Endothelial cell of umbilical vein (primary cell): ENCODE results near the gene TXNRD1. TPM values are rescaled to one million over a fixed set of nuclear protein-coding genes. Genes with fewer than 3 reads are reported as not detected.

Experiments used
- BruUV-seq: library from RNA; stranded (reverse); fragments of 400-500 nt; replicated peaks from 2 replicates; lab custom pipeline; 2021; lab: Mats Ljungman, UMichigan
- CTCF ChIA-PET: fragments of 300-600, 350-600 bp; sonication (Branson Sonifier 250); formaldehyde crosslinking; loops from one replicate; lab custom pipeline; 2021; ENCODE audit warnings: antibody characterized with exemption, inconsistent platforms; lab: Charles Lee
- POLR2A ChIA-PET: fragments of 300-600, 350-600 bp; sonication (Branson Sonifier 250); formaldehyde crosslinking; loops from one replicate; lab custom pipeline; 2021; ENCODE audit warnings: antibody characterized with exemption, inconsistent platforms; lab: Charles Lee
- DNase-seq: peaks from one replicate; pipeline ENCODE4 v3.0.0-alpha.2; 2011; ENCODE audit warnings: low read depth, low spot score
- FAIRE-seq: peaks from 2 replicates; lab custom pipeline; 2011; peaks lifted over from hg19 to GRCh38; lab: Jason Lieb, UNC
- H2AFZ ChIP-seq: 2 replicates; pipeline ENCODE4 v1.6.0; 2012; ENCODE audit warnings: low read depth, low read length, control low read depth, inconsistent platforms
- H3K27ac ChIP-seq: 2 replicates; pipeline ENCODE4 v1.5.1; 2011; ENCODE audit warnings: low read depth, mild to moderate bottlenecking, control low read depth, low read length, moderate library complexity; ENCODE audit not compliant: insufficient read depth
- H3K27me3 ChIP-seq, 2 experiments: 2 replicates each; pipeline versions ENCODE4 v1.6.0 to v1.6.1; 2011; ENCODE audit warnings: low read length in 2 of 2, mixed read lengths in 1 of 2; ENCODE audit not compliant: control insufficient read depth in 2 of 2, insufficient read depth in 2 of 2
- H3K36me3 ChIP-seq, 2 experiments: 2 replicates in 1 of 2; 3 replicates in 1 of 2; pipeline ENCODE4 v1.5.1; 2011; ENCODE audit warnings: low read length in 2 of 2, mild to moderate bottlenecking in 1 of 2, moderate library complexity in 1 of 2; ENCODE audit not compliant: control insufficient read depth in 2 of 2, insufficient read depth in 2 of 2; ENCODE audit errors: extremely low read depth in 1 of 2
- H3K4me1 ChIP-seq: 3 replicates; pipeline ENCODE4 v1.5.1; 2011; ENCODE audit warnings: mild to moderate bottlenecking, low read length; ENCODE audit not compliant: control insufficient read depth, insufficient read depth; ENCODE audit errors: extremely low read depth
- H3K4me2 ChIP-seq: 2 replicates; pipeline ENCODE4 v1.6.1; 2011; ENCODE audit warnings: low read length, control low read depth, mixed read lengths; ENCODE audit not compliant: insufficient read depth
- H3K4me3 ChIP-seq, 3 experiments: fragments of 200-600 bp in 1 of 3; sonication (generic), shearing (Covaris generic) in 1 of 3; replicated peaks in 1 of 3; 2 replicates each; pipeline ENCODE4 v1.5.1; 2011 to 2016; ENCODE audit warnings: control low read depth in 3 of 3, low read length in 3 of 3, mild to moderate bottlenecking in 2 of 3, inconsistent platforms in 1 of 3, low read depth in 1 of 3, moderate library complexity in 1 of 3; ENCODE audit not compliant: insufficient read depth in 1 of 3
- H3K79me2 ChIP-seq: 2 replicates; pipeline ENCODE4 v1.6.0; 2012; ENCODE audit warnings: low read length, inconsistent platforms; ENCODE audit not compliant: control insufficient read depth, insufficient read depth
- H3K9ac ChIP-seq: replicated peaks from 2 replicates; pipeline ENCODE3; 2011; ENCODE audit warnings: low read length, control low read depth; ENCODE audit not compliant: insufficient read depth; ENCODE audit errors: extremely low read depth
- H3K9me1 ChIP-seq: replicated peaks from 3 replicates; pipeline ENCODE4 v1.6.0; 2011; ENCODE audit warnings: mild to moderate bottlenecking, low read length; ENCODE audit not compliant: control insufficient read depth, insufficient read depth; ENCODE audit errors: extremely low read depth
- H3K9me3 ChIP-seq: replicated peaks from 2 replicates; pipeline ENCODE4 v1.5.1; 2012; ENCODE audit warnings: low read length, inconsistent platforms; ENCODE audit not compliant: control insufficient read depth, insufficient read depth
- H4K20me1 ChIP-seq: replicated peaks from 2 replicates; pipeline ENCODE3; 2011; ENCODE audit warnings: mild to moderate bottlenecking, low read length; ENCODE audit not compliant: control insufficient read depth, insufficient read depth; ENCODE audit errors: extremely low read depth
- EZH2 ChIP-seq: IDR thresholded peaks from 2 replicates; pipeline ENCODE4 v1.6.1; 2012; ENCODE audit warnings: borderline replicate concordance, low read depth, mild to moderate bottlenecking, moderate library complexity, low read length, inconsistent platforms; ENCODE audit not compliant: severe bottlenecking
- FOS ChIP-seq: IDR thresholded peaks from 2 replicates; pipeline ENCODE4 v1.6.1; 2011; ENCODE audit warnings: mild to moderate bottlenecking, low read length, moderate library complexity, borderline replicate concordance; ENCODE audit not compliant: insufficient read depth
- GATA2 ChIP-seq: IDR thresholded peaks from 2 replicates; pipeline ENCODE4 v1.7.0; 2011; ENCODE audit warnings: low read depth, mild to moderate bottlenecking, moderate library complexity, mixed read lengths, low read length; ENCODE audit not compliant: insufficient read length, insufficient read depth
- JUN ChIP-seq: IDR thresholded peaks from 2 replicates; pipeline ENCODE4 v1.6.1; 2011; ENCODE audit warnings: borderline replicate concordance, low read depth; ENCODE audit not compliant: insufficient read length, insufficient read depth
- MAX ChIP-seq: IDR thresholded peaks from 2 replicates; pipeline ENCODE4 v1.6.1; 2011; ENCODE audit not compliant: insufficient read depth, insufficient read length
- MYC ChIP-seq: IDR thresholded peaks from one replicate; pipeline ENCODE4 v1.6.1; 2011; ENCODE audit warnings: mild to moderate bottlenecking, low read depth, low read length
- POLR2A ChIP-seq: IDR thresholded peaks from 2 replicates; pipeline ENCODE4 v1.6.1; 2012; ENCODE audit warnings: low read depth, mild to moderate bottlenecking, control low read depth, low read length
- POLR2AphosphoS5 ChIP-seq: IDR thresholded peaks from 2 replicates; pipeline ENCODE4 v1.6.1; 2012; ENCODE audit warnings: low read depth, mild to moderate bottlenecking, control low read depth, low read length, moderate library complexity; ENCODE audit not compliant: insufficient read depth
- dilution Hi-C: fragments of 300-500 bp; cut with MboI; formaldehyde crosslinking; loops from one replicate; pipeline ENCODE4 v1.15.0; 2019; ENCODE audit warnings: low sequenced_read_pairs; ENCODE audit not compliant: extremely low pct_ligation_motif_present
- intact Hi-C: fragments of 100-400 bp; cut with micrococcal nuclease; formaldehyde crosslinking; loops from one replicate; pipeline ENCODE4 v1.10.0; 2022
- polyA plus RNA-seq, 4 experiments: library from polyadenylated mRNA; depleted of rRNA in 3 of 4; stranded (reverse) in 3 of 4; unstranded in 1 of 4; fragments of >200 nt; gene quantifications; 2 replicates each; pipeline versions ENCODE4 v1.2.1 to v1.2.3, GENCODE V29; 2011 to 2012; ENCODE audit warnings: missing spikeins in 1 of 4
- total RNA-seq: library from RNA; stranded (reverse); gene quantifications from 2 replicates; pipeline ENCODE4 v1.2.3, GENCODE V29; 2021
- TF ChIP-seq, protein P1 (sequence below), 2 donors: IDR thresholded peaks; 1 replicate in 1 of 2; 2 replicates in 1 of 2; pipeline ENCODE4 v1.5.1; 2011; ENCODE audit warnings: low read length in 2 of 2, mild to moderate bottlenecking in 2 of 2, moderate library complexity in 2 of 2, control low read depth in 1 of 2, inconsistent platforms in 1 of 2, low read depth in 1 of 2; ENCODE audit not compliant: insufficient read depth in 1 of 2; ENCODE audit errors: extremely low read depth in 1 of 2

TXNRD1 gene
- total and polyA plus RNA-seq, 2 donors (not counting 3 experiments of a cell fraction or from before 2014, with no cell fraction given): 309 to 566 TPM

- Histone ChIP-seq H3K9me3 (no peaks in the 10 kb centered on the region), H3K4me3 (peak overlapping the region; percentile 67 to 98 (median 76)), H4K20me1 (peaks cover 11% of the 10 kb centered on the region)
Observed at GRCh38 chr12:104288635-104289274, 73.2 kb downstream of the TXNRD1 start.

More at GRCh38 chr12:104288635-104289274, 73.2 kb downstream of the TXNRD1 start:
- Histone ChIP-seq H3K9ac (peak overlapping the region; percentile 92), H3K79me2 (peaks cover 66% of the 10 kb centered on the region), H3K4me1 (peaks cover 43% of the 10 kb centered on the region), H3K9me1 (no peaks in the 10 kb centered on the region), H3K27me3 (no peaks in the 10 kb centered on the region), H3K36me3 (peaks cover 6 to 8% of the 10 kb centered on the region in 2 experiments), H2AFZ (no peak overlapping the region), H3K27ac (peak overlapping the region; percentile 78), H3K4me2 (peak overlapping the region; percentile 83)
- CTCF ChIA-PET: interaction anchor here (5.9 kb wide), 1 partner anchor 70 kb away, joined by 49 read pairs; no protein-coding TSS in a partner anchor
- peak; percentile 90 for DNase-seq
- POLR2A ChIA-PET: interaction anchor here (0.5 to 15.5 kb wide), 6 partner anchors 12 to 76 kb away, joined by 3 to 222 read pairs (median 4); partner anchors contain the start of gene TXNRD1
- no TSS peak for BruUV-seq
- dilution Hi-C loops: loop anchor here (5.0 kb wide), 1 partner anchor 66 kb away; no protein-coding TSS in a partner anchor
- TF ChIP-seq, protein P1, sequence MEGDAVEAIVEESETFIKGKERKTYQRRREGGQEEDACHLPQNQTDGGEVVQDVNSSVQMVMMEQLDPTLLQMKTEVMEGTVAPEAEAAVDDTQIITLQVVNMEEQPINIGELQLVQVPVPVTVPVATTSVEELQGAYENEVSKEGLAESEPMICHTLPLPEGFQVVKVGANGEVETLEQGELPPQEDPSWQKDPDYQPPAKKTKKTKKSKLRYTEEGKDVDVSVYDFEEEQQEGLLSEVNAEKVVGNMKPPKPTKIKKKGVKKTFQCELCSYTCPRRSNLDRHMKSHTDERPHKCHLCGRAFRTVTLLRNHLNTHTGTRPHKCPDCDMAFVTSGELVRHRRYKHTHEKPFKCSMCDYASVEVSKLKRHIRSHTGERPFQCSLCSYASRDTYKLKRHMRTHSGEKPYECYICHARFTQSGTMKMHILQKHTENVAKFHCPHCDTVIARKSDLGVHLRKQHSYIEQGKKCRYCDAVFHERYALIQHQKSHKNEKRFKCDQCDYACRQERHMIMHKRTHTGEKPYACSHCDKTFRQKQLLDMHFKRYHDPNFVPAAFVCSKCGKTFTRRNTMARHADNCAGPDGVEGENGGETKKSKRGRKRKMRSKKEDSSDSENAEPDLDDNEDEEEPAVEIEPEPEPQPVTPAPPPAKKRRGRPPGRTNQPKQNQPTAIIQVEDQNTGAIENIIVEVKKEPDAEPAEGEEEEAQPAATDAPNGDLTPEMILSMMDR (IDR thresholded peaks at IDR 0.05; ENCODE audit: extremely low read depth in 1 of 2, insufficient read depth in 1 of 2, low read depth in 1 of 2, low read length in 2 of 2): no peak
- TF ChIP-seq POLR2A: no peak
- TF ChIP-seq FOS: no peak
- TF ChIP-seq MAX: peak; percentile 74
- TF ChIP-seq MYC: peak; percentile 16
- peak; percentile 59 for TF ChIP-seq POLR2AphosphoS5
- TF ChIP-seq EZH2: no peak
- TF ChIP-seq GATA2: no peak
- TF ChIP-seq JUN: no peak
- intact Hi-C loops: loop anchor here (5.0 to 10.0 kb wide), 3 partner anchors 151 to 819 kb away; partner anchors contain the start of genes CHST11, NFYB and WASHC4
- FAIRE-seq: peak; percentile 68
